CD4-positive, alpha-beta T cell treated with Interleukin-15 for 1 hour (primary cell): ENCODE measurements around the gene PPP2R5B.

Source experiments
- DNase-seq: peaks from one replicate; pipeline ENCODE4 v3.0.0-alpha.2; 2020

PPP2R5B gene

DNA sequence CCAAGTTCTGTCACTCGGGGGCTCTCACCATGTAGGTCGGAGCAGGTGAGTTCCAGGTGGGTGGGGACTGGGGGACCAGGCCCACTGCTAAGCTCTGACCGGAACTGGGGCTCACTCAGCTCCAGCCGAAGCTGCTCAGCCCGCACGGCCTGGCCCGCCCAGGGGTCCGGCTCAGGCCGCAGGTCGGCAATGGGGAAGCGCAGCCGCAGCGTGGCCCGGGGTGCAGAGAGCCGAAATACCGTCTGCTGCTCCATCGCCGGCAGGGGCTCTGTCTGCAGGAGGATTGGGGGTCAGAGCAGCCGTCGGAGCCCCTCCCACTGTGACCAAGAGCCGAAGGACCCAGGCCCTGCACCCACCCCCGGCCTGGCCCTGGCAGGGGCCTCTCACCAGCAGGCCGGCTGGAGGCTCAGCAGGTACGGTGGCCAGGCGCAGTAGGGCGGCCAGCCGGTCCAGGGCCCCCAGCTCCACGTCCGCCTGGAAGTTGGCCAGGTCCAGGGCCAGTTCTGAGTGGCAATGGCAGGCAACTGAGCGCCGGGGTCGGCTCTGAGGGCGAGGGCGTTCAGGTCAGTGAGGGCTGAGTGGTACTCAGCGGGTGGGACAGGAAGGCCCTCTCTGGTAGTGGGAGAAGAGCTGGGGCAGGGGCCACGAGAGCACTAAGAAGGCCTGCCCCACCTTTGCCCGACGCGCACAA lies 14.7 kb upstream of the PPP2R5B start:
- DNase-seq = no peak

DNA sequence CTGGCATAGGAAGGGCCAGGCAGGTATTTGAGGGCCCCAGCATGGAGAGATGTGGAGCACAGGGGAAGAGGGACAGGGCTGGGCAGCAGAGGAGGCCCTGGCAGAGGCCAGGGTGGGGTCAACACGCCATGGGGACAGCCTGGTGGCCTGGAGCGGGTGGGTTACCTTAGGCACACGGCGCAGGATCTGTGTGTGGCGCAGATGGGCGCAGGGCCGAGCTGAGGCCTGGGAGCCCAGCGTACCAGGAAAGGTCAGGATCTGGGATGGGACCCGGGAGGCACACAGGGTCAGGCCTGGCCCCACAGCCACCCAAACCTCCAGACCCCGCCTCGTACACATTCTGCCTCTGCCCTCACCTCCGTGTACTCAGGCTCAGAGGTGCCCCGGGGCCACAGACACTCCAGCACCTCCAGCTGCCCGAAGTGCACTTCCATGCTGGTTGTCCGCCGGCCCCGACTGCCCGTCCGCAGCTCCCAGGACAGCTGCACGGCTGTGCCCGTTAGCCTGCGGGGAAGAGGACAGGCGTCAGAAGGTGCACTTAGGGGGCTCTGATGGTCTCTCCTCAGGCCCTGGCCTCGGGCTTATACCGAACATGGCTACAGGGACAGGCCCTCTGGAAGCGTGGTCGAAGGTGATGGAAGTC lies 13.9 kb upstream of the PPP2R5B start:
- DNase-seq = no peak

DNA sequence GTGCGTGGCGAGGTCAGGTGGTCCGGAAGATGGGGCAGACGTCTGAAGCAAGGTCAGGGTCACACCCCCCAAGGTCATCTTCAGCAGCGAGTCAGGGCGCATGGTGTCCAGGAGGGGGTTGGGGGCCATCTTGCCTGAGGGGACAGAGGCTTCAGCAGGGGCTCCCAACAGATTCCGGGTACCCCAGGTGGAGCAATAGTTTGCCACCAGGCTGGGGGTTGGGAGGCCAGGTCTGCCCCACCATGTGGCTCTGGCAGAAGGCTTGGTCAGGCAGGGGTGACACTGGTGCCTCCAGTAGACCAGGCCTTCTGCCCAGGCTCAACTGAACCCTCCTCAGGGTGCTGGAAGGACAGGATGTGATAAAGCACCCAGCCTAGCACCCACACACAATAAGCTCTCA lies 13.3 kb upstream of the PPP2R5B start:
- DNase-seq = no peak

DNA sequence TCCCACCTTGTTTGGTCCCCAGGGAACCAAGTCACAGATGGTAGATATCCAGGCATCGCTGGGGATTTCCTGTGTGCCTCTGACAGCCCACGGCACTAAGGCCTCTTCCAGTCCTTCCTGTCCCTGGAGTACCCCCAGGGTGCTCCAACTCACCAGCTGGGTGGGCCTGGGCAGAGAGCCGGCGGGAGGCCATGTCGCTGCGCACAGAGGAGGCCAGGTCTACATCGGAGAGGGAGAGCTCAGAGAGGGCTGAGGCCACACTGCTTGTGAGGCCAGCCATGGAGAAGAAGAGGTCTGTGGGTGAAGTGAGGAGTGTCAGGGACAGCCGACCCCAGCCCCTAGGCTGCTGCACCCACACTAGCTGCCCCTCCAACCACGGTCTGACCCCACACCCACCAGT lies 12.8 kb upstream of the PPP2R5B start:
- no peak for DNase-seq

DNA sequence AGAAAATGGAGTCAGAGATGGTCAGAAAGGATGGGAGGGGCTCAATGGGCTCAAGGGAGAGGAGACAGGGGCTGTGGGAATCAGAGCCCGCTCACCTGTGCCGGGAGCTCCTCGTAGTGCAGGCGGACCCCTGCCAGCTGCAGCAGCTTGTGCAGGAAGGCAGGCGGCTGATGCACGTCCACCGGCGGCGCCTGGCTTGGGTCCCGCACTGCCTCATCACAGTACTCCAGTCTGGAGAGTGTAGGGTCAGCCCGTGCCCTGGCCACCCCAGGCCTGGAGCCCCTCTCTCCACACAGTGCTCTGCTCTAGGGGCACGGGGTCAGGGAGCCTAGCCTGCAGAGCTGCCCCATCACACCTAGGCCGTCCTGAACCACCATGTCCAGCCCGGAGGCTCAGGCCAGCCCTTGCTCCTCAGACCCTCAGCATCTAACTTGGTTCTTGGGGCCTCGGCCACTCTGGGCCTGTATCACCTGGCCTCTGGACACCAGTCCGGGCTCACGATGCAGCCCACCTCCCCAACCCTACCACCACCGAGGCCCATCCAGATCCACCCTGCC lies 11.2 kb upstream of the PPP2R5B start:
- DNase-seq = no peak

DNA sequence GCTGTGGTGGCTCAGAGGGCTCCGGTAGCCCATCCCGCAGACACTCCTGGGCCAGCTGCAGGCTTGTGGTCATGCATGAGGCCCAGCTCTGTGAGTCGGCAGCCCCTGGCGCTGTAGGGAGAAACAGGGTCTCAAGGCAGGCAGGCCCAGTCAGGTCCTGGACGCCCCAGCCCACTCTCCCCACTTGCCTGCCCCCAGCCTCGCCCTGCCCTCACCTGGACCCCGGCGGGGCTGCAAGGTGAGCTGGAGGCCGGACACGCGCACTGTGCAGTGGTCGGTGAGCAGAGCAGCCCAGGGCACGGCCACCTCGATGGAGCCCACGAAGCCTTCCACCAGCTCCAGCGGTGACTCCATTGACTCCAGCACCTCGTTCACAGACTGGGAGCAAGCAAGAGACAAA lies 10.4 kb upstream of the PPP2R5B start:
- DNase-seq = no peak

DNA sequence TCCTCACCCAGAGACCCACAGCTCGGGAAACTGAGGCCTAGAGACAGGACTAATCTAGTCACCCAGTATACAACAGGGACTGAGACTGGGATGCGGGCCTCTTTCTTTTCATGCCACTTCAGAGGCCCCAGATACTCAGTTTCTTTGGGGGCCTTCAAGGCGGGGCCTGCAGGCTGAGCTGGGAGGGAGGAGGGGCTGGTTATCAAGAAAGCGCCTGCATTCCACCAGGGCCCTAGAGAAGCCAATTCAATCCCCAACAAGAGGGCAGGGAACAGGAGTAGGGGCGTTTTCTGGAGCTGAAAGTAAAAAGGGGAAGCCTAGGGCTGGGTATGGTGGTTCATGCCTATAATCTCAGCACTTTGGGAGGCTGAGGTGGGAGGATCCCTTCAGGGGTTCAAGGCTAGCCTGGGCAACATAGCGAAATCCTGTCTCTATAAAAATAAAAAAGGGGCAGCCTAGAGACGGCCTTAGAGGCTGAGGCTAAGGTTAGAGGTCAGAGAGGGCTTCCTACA lies 9.1 kb upstream of the PPP2R5B start:
- DNase-seq = no peak

DNA sequence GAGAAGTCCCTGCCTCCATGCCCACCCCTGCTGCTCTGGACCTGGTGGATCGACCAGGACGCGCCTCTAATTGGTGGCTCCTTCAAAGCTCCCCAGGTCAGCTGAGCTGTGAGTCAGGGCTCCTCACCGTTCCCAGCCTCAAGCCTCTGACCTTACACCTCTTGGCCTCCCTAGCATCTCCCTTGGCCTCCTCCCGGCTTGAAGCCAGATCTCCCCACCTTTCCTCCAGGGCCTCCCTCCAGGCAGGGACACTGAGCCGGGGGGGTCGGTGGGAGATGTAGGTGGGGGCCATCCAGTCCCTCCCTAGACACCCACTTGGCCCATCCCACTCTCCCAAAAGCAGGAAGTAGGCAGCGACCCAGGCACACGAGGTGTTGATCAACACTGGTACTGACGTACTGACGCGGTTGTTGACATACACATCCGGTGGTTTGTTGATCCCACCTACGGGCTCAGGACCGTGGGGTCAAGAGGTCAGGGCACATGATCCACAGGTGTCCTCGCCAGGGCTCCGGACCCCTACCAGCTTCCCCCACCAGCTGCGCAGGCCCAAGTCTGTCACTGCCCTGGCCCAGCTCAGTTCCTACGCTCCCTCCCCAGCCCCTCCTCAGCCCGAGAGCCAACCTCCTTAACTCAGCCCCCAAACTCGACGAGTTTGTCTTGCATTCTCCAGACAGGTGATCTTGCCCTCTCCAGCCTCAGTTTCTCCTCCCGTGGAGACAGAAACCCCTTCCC lies 8.3 kb upstream of the PPP2R5B start:
- peak; percentile 74 for DNase-seq

DNA sequence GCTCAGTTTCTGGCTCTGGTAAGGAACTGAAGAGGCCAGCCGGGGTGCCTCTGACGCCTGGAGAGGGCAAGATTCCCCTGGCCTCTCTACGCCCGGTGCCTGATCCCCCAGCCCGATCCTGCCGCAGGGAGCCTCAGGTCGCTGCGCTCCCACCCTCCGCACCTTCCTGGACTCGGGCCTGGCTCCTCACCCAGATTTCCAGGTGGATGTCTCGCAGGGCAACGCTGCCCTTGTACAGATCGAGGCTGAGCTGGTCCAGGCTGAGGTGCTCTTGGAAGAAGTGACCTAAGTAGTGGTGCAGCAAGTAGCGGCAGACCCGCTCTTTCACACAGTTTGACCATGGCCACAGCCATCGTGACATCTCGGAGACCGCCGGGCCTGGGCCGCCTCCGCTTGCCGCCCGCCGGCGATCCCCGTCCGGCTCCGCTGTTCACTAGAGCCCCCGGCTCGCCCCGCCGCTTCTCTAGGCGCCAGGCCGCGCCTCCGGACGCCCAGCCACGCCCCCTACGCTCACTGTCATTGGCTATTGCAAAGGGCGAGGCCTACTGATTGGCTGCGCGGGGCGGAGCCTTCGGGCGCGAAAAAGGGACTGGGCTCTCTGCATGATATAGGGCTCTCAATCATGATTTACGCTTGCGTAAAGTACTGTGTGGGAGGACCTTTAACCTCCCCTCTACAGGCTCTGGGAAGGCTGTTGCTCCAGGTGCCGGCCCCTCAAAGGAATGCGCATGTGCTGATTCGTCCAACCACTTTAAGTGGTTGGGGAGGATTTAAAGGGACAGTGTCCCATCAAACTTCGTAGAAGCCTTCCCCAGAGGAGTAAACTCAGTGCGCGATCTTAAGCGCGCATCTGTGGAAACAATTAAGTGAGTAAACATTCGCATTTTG lies 7.5 kb upstream of the PPP2R5B start, which contains the start of gene ATG2A:
Gene ATG2A, minus strand, starts transcription at position 435 of the 888 bp plus-strand sequence. Its CDS starts 74 bp downstream, at position 361.
- peak; percentile 99 for DNase-seq

DNA sequence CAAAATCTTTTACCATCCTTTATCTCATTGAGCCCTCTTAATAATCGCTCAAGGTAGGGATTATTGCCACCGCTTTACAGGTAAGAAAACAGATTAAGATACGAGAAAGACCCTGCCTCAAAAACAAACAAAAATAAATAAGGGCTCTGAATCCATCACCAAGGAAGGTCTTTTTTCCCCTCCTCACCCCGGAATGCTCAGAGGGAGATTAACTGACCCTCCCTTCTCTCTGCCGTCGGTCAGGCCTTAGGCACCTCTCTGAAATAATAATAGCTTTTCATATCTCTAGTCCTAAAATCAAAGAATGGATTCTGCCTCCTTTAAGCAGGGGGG lies 6.9 kb upstream of the PPP2R5B start:
- DNase-seq = no peak

DNA sequence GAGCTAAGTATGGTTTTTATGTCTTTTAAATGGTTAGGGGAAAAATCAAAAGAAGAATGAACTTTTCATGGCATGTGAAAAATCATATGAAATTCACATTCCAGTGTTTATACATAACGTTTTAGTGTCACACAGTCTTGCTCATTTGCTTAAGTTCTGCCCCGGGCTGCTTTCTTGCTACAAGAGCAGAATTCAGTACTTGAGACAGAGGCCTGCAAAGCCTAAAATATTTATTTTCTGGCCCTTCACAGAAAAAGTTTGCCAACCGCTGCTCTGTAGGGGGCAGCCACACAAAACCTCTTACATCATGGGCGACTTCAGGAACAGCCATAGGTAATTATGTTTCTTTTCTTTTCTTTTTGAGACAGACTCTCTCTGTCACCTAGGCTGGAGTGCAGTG lies 6.5 kb upstream of the PPP2R5B start:
- no peak for DNase-seq

DNA sequence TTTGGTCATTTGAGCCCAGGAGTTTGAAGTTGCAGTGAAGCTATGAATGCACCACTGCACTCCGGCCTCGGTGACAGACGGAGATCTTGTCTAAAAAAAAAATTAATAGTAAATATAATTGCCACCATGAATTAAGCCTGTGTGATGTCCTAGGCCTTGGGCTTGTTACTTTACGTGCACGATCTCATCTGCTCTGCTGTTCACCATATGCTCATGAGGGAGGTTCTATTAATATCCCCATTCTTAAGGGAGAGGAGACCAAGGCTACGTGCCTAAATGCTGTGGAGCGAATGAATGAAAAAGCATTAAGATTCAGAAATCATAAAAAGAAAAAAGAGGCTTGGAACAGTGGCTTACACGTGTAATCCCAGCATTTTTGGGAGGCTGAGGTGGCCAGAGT lies 4.9 kb upstream of the PPP2R5B start:
- no peak for DNase-seq

DNA sequence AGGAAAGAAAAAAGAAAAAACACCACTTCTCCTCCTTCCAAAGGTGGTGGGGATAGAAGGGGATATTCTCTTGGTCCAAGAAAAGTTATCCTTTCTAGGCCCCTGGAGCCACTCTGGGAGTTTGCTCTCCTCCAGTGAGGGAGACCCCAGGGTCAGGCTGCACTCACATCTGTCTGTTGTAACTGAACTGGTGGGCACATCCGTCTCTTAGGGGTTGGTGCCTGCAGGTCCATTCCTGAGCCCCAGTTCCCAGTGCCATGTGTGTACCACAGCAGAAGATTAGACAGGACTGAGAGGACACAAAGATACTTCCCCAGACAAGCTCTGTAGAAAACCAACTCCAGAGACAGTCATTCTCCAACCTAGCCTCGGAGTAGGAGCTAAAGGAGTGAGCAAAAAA lies 4.4 kb upstream of the PPP2R5B start:
- DNase-seq = no peak

DNA sequence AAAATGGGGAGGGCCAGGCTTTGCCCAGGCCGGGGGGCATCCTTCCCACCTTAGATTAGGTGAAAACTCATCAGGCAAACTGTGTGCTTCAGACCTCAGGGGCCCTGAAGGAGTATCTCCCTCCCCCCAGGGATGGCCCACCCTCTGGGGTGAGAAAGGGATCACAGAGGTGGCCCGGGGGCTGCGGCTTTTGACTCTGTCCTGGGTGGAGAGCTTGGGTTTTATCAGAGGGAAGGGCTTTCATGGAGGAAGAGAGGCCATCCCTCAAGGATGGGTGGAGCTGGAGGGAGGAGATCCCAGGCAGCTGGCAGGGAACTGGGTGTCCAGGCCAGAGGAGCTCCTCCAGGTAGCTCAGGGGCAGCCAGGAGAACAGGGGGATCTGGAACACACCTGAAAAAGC lies 3.1 kb upstream of the PPP2R5B start:
- DNase-seq = no peak

DNA sequence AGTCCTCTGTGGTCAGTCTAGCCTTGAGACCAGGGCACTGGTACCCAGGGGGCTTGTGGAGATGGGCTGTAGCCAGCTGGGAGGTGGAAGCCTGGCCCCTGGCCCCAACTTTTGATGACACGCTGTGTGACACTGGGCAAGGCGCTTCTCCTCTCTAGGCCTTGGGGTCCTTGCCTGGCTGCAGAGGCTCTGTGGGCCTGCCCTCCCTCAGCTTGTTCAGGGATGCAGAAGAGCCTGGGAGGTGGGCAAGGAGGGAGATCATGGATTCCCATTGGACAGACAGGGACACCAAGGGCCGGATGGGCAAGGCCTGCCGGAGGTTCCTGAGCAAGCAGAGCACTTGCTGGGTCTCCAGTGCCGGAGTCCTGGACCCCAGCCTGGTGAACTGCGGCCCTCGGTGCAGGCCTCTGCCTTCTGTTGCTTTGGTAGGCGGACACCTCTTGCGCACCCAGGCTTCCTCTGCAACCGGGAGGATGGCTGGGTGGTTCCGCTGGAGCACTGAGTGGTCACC lies 1.3 kb upstream of the PPP2R5B start:
- DNase-seq = no peak

DNA sequence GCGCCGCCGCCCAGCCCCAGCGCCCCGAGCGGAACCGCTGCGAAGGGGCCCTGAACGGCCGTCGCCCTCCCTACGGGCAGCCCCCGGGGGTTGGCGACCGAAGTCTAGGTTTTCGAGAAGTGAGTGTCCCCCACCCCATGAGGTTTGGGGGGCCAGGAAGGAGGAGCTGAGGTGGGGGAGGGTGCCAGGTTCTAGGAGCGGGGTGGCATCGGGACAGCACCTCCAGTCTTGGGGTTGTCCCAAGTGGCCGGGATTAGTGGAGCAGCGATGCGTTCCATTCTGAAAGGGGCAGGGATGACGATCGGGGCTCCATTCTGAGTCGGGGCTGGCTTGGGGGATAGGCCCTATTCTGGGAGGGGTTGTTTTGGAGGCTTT lies 408 bp downstream of the PPP2R5B start:
- no peak for DNase-seq

DNA sequence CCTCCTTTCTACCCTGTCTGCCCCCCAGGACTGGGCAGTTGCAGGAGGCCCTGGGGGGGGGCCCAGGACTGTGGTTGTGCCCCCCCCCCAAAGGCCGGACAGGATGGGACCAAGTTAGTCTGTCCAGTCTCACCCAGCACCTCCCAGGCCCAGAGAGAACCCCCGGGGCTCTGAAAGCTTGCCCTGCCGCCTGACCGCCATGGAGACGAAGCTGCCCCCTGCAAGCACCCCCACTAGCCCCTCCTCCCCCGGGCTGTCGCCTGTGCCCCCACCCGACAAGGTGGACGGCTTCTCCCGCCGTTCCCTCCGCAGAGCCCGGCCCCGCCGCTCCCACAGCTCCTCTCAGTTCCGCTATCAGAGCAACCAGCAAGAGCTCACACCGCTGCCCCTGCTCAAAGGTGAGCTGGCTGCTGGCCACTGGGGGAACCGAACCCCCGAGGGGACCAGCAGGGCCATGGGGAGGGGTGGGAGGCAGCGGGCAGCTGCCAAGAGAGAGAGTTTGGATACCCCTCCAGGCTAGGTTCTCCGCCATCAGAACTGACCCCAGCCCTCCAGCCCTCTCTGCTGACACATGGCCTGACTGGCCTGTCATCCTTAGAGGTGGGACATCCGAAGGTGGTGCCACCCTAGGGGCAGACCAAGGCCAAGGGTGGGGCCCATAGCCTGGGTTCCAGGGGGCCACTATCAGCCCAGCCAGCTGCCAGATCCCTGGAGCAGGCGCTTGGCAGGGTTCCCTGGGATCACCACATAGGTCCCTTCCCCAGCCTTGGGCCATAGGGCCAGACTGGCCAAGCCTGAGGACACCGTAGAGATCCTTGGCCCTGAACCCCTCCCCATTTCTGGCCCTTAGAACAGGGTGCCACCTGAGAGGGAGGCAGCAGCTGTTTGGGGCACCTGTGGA lies 1.3 kb downstream of the PPP2R5B start:
- no peak for DNase-seq

DNA sequence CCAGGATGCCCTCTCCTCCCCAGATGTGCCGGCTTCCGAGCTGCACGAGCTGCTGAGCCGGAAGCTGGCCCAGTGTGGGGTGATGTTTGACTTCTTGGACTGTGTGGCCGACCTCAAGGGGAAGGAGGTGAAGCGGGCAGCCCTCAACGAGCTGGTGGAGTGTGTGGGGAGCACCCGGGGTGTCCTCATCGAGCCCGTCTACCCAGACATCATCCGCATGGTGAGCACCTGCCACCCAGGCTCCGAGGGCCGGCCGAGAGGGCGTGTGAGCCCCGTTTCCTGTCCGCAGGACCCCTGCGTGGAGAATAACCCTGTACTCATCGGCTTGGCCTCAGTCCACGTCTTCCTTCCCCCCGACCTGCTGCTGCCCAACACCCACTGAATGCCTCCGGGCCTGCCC lies 2.2 kb downstream of the PPP2R5B start:
- DNase-seq = no peak

DNA sequence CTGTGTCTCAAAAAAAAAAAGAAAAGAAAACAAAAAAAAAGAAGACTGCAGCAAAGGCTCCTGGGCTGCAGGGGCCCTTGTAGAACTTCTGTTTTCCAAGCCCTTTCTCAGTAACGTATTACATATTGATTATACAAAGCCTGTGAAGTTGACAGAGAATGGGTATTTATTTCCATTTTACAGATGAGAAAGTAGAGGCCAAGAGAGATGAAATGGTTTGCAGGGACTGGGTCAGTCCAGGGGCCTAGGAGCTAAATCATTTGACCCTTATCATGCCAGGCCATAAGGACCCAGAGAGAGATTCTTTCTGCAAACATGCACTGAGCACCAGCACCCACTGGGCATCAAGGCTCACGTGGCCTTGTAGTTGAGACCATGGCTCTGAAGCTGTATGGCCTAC lies 4.5 kb downstream of the PPP2R5B start:
- DNase-seq = no peak

DNA sequence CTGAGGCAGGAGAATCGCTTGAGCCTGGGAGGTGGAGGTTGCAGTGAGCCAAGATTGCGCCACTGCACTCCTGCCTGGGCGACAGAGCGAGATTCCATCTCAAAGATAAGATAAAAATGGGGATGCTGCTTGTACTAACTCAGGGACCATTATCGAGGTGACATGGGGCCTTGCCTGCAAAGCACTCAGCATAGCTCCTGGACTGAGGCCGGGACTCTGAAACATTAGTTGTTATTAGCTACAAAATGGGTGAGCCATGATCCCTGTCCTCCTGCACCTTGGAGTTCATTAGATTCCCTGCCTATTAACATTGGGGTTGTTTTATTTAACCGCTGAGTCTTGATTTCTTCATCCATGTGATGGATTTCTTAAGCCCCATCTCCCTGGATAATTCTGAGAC lies 5.1 kb downstream of the PPP2R5B start:
- no peak for DNase-seq

DNA sequence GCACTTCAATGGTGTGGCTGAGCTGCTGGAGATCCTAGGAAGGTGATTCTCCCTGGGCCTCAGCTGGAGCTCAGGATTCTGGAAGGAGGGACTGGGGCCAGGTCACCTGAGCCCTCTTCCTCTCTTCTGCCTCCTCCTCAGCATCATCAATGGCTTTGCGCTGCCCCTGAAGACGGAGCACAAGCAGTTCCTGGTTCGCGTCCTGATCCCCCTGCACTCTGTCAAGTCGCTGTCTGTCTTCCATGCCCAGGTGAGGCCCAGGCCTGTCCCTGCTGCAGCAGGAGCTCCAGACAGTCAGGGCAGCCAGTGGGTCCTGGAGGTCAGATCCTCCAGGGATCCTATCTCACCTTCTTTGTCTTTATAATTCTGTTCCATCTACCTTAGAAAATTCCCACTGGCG lies 5.9 kb downstream of the PPP2R5B start:
- DNase-seq = no peak

DNA sequence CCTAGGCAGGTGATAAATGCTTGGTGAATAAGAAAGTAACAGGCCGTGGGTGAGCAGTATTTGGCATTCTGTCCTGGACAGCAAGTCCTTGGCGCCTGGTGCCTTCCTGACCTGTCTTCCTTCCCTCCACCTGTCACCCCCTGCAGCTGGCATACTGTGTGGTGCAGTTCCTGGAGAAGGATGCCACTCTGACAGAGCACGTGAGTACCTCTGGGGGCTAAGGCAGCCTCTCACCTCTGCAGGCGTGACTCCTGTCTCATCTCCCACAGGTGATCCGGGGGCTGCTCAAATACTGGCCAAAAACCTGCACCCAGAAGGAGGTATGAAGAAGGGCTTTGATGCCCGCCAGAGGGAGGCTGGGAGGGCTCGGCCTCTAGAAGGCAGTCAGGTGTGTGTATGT lies 6.8 kb downstream of the PPP2R5B start:
- no peak for DNase-seq
